ENCODE data around the gene SEMA6A.

The SEMA6A gene

DNA sequence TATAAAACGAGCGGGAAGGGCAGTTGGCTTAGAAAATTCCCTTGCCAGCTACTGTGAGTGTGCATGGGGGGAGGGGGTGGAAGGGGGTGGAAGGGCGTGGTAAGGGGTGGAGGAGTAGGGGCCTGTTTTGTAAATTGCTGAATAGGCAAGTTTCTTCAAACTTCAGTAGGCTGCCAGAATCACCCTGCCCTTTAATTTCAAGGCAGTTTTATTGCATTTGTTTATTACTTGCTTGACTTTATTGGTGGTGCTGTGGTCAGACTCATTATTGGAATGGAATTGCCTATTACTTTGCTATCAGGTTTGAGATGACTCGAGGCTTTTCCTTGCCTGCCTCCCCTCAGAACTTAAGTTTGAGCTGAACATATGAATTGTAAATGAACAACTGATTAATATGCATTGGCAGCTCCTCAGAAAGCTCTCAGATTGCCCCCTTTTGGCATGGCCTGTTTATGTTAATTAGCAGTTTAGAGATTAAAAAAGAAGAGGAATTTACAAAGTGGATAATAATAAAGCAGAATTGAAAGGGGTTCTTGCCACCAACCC, 76.0 kb downstream of the SEMA6A start:
- DNase-seq (ENCODE audit: extremely low read depth in 1 of 2, low read depth in 1 of 2), result no peak

GRCh38 chr5:116497631-116498030, 77.0 kb downstream of the SEMA6A start:
- DNase-seq (ENCODE audit: extremely low read depth in 1 of 2, low read depth in 1 of 2), result no peak

DNA sequence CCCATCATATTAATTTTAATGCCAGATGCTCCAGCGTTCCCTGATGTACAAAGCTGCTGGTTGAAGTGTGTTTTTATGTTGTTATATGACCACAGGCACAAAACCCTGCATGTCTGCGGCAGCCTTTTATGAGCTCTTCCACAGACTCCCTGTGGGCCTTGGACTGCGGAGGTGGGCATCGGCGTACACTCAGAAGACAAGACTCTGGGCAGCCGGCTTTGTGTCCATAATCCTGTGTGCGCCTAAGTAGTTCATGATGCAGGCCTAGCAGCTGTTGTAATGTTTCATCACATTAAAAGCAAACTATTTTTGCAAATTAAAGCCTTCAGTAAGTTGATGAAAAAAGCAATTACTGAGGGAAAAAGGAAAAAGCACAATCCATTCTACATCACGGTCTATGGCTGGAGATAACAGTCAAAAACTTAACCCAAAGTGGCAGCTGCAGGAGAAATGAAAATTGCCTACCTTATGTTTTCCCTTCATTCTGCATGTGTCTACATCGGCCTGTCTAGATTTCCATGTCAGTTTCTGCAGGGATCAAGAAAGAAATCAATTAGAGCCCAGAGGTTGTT, 78.8 kb downstream of the SEMA6A start:
- DNase-seq (ENCODE audit: extremely low read depth in 1 of 2, low read depth in 1 of 2), result no peak

DNA sequence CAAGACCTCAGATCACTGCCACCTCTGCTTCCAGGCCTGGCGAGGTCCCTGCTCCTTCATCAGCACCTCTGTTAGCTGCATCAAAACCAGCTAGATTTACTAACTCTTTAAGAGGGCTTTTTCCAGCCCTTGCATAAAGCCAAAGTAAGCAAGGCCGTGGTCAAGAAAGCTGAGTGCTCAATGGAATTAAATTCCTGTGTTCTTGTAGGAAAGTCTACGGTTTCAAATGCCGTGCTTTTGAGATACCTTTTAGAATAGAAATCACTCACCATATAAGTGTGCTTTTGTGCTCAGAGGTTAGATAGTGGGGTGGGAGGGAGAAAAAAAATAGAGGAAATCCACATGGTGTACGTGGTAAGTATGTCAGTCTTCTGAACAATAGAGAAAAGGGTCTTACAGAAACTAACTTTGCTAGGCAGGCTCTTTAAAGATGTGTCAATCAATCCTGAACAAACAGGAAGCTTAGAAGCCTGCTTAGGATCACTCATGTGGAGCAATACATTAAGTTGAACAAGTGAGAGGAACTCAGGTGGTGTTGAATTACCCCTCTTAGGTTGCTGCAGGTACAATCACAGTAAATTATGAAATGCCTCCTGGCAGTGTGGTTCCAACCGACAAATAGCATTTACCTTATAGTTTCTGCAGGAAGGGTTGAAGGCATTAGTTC, 79.7 kb downstream of the SEMA6A start:
- no peak for DNase-seq (ENCODE audit: extremely low read depth in 1 of 2, low read depth in 1 of 2)

DNA sequence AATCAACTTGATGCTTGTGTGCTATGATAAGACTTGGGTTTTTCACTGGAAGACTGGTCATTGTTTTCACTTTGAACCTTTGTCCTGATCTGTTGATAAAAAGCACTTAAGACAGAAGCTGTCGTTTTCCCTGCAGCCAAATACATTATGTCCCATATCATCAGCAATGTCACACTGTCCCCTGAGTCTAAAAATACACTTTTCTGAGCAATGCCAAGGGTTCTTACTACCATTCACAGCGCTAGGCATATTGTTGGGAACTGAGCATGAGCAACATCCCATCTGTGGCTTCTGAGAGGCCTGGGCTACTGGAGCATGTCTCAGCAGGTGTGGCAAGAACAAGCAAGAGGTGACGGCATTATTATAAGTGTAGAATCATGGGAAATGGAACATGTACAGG, 81.8 kb downstream of the SEMA6A start:
- no peak for DNase-seq (ENCODE audit: extremely low read depth in 1 of 2, low read depth in 1 of 2)

DNA sequence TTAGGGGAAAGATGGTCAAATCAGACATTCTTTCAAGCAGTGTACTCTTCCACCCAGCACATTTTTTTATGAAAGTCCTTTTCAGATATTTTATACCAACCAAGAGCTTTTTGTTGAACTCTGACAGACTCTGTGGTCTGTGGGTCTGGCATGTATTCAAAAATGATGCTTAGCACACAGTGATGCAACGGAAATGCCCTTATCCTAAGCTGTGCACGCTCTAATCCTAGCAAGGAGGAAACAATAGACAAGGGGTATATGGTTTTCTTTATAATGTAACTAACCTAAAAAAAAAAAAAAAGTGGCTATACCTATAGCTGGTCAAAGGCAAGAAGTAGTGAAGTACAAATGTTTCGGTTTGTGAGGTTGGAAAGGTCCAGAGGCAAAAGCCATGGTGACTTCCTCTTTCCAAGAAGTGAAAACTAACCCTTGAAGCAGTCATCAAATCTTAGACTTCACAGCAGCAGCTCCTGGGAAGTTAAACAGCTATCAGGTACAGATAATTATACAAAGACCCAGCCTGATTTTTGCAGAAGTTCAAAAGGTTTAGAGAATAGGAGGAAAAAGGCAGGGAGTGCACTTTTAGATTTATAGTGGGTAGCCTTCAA, 82.5 kb downstream of the SEMA6A start:
- DNase-seq (ENCODE audit: extremely low read depth in 1 of 2, low read depth in 1 of 2), result peak in 1 of 2 donors; percentile 4

GRCh38 chr5:116488356-116489041, 86.1 kb downstream of the SEMA6A start:
- DNase-seq (ENCODE audit: extremely low read depth in 1 of 2, low read depth in 1 of 2), result no peak

GRCh38 chr5:116487045-116487444, 87.6 kb downstream of the SEMA6A start:
- DNase-seq (ENCODE audit: extremely low read depth in 1 of 2, low read depth in 1 of 2), result no peak

GRCh38 chr5:116486588-116486987, 88.0 kb downstream of the SEMA6A start:
- no peak for DNase-seq (ENCODE audit: extremely low read depth in 1 of 2, low read depth in 1 of 2)

DNA sequence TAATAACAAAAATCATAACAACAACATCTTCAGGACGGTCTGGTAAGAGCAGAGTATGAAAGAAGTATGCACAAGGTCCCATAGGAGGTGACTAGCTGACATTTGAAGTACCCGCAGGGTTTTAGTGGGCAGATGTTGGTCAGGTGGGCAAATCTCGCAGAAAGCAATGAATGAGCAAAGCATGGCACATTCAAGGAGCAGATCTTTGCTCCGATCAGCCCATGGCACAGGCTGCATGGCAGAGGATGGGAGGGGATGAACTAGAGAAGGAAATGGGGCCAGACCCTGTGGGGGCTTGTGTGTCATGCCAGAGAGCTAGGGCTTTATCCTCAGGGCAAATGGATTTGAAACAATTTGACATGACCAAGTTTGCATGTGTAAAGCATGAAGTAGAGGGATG, 90.0 kb downstream of the SEMA6A start:
- DNase-seq (ENCODE audit: extremely low read depth in 1 of 2, low read depth in 1 of 2), result no peak

- no peak for DNase-seq (ENCODE audit: extremely low read depth in 1 of 2, low read depth in 1 of 2)
Observed at GRCh38 chr5:116482394-116482793, 92.2 kb downstream of the SEMA6A start.

DNA sequence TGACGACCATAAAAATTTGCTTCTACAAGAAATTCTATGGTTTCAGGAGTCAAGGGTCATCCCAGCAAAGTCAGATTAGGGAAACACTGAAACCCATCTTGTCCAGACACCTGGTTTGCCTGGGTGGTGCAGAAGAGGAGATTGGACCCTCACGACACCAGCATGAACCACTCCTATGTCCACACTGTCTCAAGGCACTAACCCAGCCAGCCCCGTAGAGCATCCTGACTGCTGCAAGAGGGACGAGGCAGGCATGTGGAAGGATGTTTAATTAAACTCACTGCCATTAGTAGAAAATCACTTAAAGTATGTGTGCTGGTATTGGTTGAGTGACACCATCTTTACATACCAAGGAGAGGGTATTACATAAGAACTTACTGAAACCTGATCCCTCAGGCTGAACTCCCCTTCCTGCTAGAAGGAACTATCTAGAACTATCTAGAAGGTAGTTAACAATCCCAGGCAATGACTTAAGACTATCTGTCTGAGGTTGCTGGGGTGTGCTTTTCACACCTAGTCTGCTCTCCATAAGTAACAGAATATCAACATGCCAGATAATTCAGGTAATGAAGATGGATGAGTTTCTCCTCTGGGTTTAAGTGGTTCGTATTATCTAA, 93.6 kb downstream of the SEMA6A start:
- DNase-seq (ENCODE audit: extremely low read depth in 1 of 2, low read depth in 1 of 2), result no peak

- DNase-seq (ENCODE audit: extremely low read depth in 1 of 2, low read depth in 1 of 2), result no peak
Observed at GRCh38 chr5:116479776-116480675, 94.6 kb downstream of the SEMA6A start.

- no peak for DNase-seq (ENCODE audit: extremely low read depth in 1 of 2, low read depth in 1 of 2)
Observed at GRCh38 chr5:116478491-116478890, 96.1 kb downstream of the SEMA6A start.

DNA sequence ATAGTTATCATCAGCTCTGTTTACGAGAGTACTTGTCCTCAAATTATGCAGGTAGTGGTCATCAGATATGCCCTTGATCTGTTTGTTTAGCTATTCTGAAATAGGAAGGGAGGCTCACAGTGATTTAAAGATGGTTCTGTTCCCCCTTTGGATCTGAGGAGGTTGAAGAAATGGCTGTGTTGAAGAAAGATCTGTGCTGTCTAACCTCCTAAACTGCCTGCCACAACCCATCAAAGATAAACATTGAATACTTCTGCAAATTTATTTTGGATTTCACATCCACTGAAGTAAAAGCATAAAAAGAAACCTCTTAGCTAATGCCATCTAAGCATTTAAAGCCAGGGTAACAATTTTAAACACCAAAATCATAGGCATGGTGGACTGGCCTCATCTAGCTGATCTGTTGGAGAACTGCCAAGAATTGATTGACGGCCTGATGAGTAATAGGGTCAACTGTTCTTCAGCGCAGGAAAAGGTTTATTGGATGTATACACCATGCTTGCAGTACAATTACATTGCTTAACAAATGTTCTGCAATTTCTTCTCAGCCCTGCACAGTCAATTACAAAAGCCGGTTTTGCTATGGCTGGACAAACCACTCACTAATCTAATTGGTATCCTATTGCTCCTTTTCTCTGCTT, 97.6 kb downstream of the SEMA6A start:
- no peak for DNase-seq (ENCODE audit: extremely low read depth in 1 of 2, low read depth in 1 of 2)

GRCh38 chr5:116475338-116475737, 99.3 kb downstream of the SEMA6A start:
- no peak for DNase-seq (ENCODE audit: extremely low read depth in 1 of 2, low read depth in 1 of 2)

- DNase-seq (ENCODE audit: extremely low read depth in 1 of 2, low read depth in 1 of 2), result no peak
Observed at GRCh38 chr5:116473706-116474105, 100.9 kb downstream of the SEMA6A start.

GRCh38 chr5:116472274-116472673, 102.3 kb downstream of the SEMA6A start:
- DNase-seq (ENCODE audit: extremely low read depth in 1 of 2, low read depth in 1 of 2), result no peak

GRCh38 chr5:116469631-116470030, 105.0 kb downstream of the SEMA6A start:
- no peak for DNase-seq (ENCODE audit: extremely low read depth in 1 of 2, low read depth in 1 of 2)

- no peak for DNase-seq (ENCODE audit: extremely low read depth in 1 of 2, low read depth in 1 of 2)
Observed at GRCh38 chr5:116468583-116468982, 106.0 kb downstream of the SEMA6A start.

Data from stimulated activated CD8-positive, alpha-beta memory T cell treated with anti-CD3 and anti-CD28 coated beads, Interleukin-7, amount 100 ng/mL, for 48 hours (primary cell).